Measurements from ENCODE around the gene XPO6.

GRCh38 chr16:28053461-28053860 lies 158.3 kb downstream of the XPO6 start:
- TF ChIP-seq CTCF (IDR thresholded peaks at IDR 0.05) = no peak
- TF ChIP-seq POLR2A (IDR thresholded peaks at IDR 0.05) = no peak
- no peak for TF ChIP-seq EP300 (IDR thresholded peaks at IDR 0.05)

All from tibial nerve (tissue), 4 donors.